CD4-positive, alpha-beta T cell treated with Interleukin-17A for 4 hours (primary cell): ENCODE measurements around the gene PML.
"Not testable (repeated sequence)": the region's sequence is repeated elsewhere in the genome, so short reads cannot be mapped to it uniquely, and the experiment has no call there.

Experiments used
- DNase-seq: peaks from one replicate; pipeline ENCODE4 v3.0.0-alpha.2; 2020; ENCODE audit warnings: mixed read lengths

The PML gene

GRCh38 chr15:73959012-73959581, 35.4 kb upstream of the PML start:
- DNase-seq = peak; percentile 65

- DNase-seq = no peak
Measured at GRCh38 chr15:73959801-73960200, 34.7 kb upstream of the PML start.

- DNase-seq = not testable (repeated sequence)
Measured at GRCh38 chr15:73960472-73961070, 33.9 kb upstream of the PML start.

GRCh38 chr15:73962433-73962832, 32.1 kb upstream of the PML start:
- DNase-seq = no peak

- peak; percentile 94 for DNase-seq
Measured at GRCh38 chr15:73964736-73965093, 29.8 kb upstream of the PML start.

GRCh38 chr15:73965094-73965757, 29.3 kb upstream of the PML start:
- peak; percentile 19 for DNase-seq

GRCh38 chr15:73965758-73966113, 28.8 kb upstream of the PML start:
- DNase-seq = peak; percentile 39

- no peak for DNase-seq
Measured at GRCh38 chr15:73968461-73968860, 26.1 kb upstream of the PML start.

- DNase-seq = no peak
Measured at GRCh38 chr15:73969151-73969759, 25.3 kb upstream of the PML start.

GRCh38 chr15:73972984-73973682, 21.4 kb upstream of the PML start:
- DNase-seq = peak; percentile 84

GRCh38 chr15:73973683-73974200, 20.8 kb upstream of the PML start:
- DNase-seq = not testable (repeated sequence)

GRCh38 chr15:73975440-73976125, 18.9 kb upstream of the PML start:
- peak; percentile 76 for DNase-seq

GRCh38 chr15:73978896-73979295, 15.6 kb upstream of the PML start:
- DNase-seq = no peak

- DNase-seq = no peak
Measured at GRCh38 chr15:73979636-73980035, 14.9 kb upstream of the PML start.

- no peak for DNase-seq
Measured at GRCh38 chr15:73981761-73982221, 12.7 kb upstream of the PML start.

- peak; percentile 44 for DNase-seq
Measured at GRCh38 chr15:73982222-73982962, 12.1 kb upstream of the PML start.

- DNase-seq = no peak
Measured at GRCh38 chr15:73983211-73983727, 11.2 kb upstream of the PML start.

- no peak for DNase-seq
Measured at GRCh38 chr15:73983773-73984172, 10.7 kb upstream of the PML start.

GRCh38 chr15:73984208-73984979, 10.1 kb upstream of the PML start:
- DNase-seq = no peak

- DNase-seq = no peak
Measured at GRCh38 chr15:73985101-73985873, 9.2 kb upstream of the PML start.
